Posterior vena cava (tissue), 2 donors: ENCODE results near the gene GRIN1. TPM values are rescaled to one million over a fixed set of nuclear protein-coding genes. Genes with fewer than 3 reads are reported as not detected.

ENCODE experiments used
- DNase-seq: peaks from one replicate; pipeline ENCODE4 v3.0.0-alpha.2; 2020; ENCODE audit warnings: low spot score
- intact Hi-C, 2 donors: fragments of 100-400 bp; cut with DNase I; formaldehyde crosslinking; loops; one replicate each; pipeline versions ENCODE4 v1.14.1 to v1.14.2; 2022 to 2023
- long read RNA-seq, 2 donors: library from polyadenylated mRNA; unstranded; transcript quantifications; one replicate each; pipeline ENCODE4 v2.0.0, GENCODE V29; 2020 to 2021
- total RNA-seq, 2 donors: library from RNA; stranded (reverse); fragmentation: NEBNext Ultra II Directional; extraction: Animal tissue kit (Norgen Biotek cat#: 25700); gene quantifications; one replicate each; pipeline ENCODE4 v1.2.1, GENCODE V29; 2021
- donor health status: DM: yes; HTN: yes; CAD: no.
- donor health status: DM: yes; HTN: yes; CAD: no.

The GRIN1 gene
- not detected for total RNA-seq
- long read RNA-seq, donor 1 = 0 reads
- long read RNA-seq, donor 2 = 0 reads

- intact Hi-C loops = no loop called here
- DNase-seq = no peak
Observed at GRCh38 chr9:137138722-137139467, at the start of gene GRIN1. TSS of gene GRIN1 (plus strand) at chr9:137139154. CDS start at chr9:137139487, 333 bp downstream.

- no peak for DNase-seq
- intact Hi-C loops = no loop called here
Observed at GRCh38 chr9:137089232-137089947, 49.6 kb upstream of the GRIN1 start.

GRCh38 chr9:137095664-137096517, 43.1 kb upstream of the GRIN1 start:
- no peak for DNase-seq
- intact Hi-C loops = no loop called here

- DNase-seq = no peak
- intact Hi-C loops = no loop called here
Observed at GRCh38 chr9:137096785-137097546, 42.0 kb upstream of the GRIN1 start.

GRCh38 chr9:137097761-137098462, 41.0 kb upstream of the GRIN1 start:
- DNase-seq = no peak
- intact Hi-C loops = no loop called here

GRCh38 chr9:137099231-137099630, 39.7 kb upstream of the GRIN1 start:
- intact Hi-C loops = no loop called here
- DNase-seq = no peak

GRCh38 chr9:137103206-137103999, 35.6 kb upstream of the GRIN1 start:
- intact Hi-C loops = no loop called here
- no peak for DNase-seq

GRCh38 chr9:137105814-137106661, 32.9 kb upstream of the GRIN1 start:
- DNase-seq = no peak

GRCh38 chr9:137106662-137107250, 32.2 kb upstream of the GRIN1 start:
- intact Hi-C loops = no loop called here
- peak; percentile 78 for DNase-seq

More at GRCh38 chr9:137105814-137106661, 32.9 kb upstream of the GRIN1 start:
- intact Hi-C loops = no loop called here

GRCh38 chr9:137107312-137107921, 31.5 kb upstream of the GRIN1 start:
- DNase-seq = no peak
- intact Hi-C loops = no loop called here

GRCh38 chr9:137107982-137108381, 31.0 kb upstream of the GRIN1 start:
- intact Hi-C loops = no loop called here
- peak; percentile 80 for DNase-seq

- peak; percentile 67 for DNase-seq
- intact Hi-C loops = no loop called here
Observed at GRCh38 chr9:137108608-137109249, 30.2 kb upstream of the GRIN1 start.

- intact Hi-C loops = loop anchor here in 1 of 2 donors (10.0 kb wide), 1 partner anchor 295 kb away; no protein-coding TSS in a partner anchor
- DNase-seq = peak; percentile 72
Observed at GRCh38 chr9:137109250-137110146, 29.5 kb upstream of the GRIN1 start.

GRCh38 chr9:137110147-137110910, 28.6 kb upstream of the GRIN1 start:
- no peak for DNase-seq
- intact Hi-C loops = loop anchor here in 1 of 2 donors (10.0 kb wide), 1 partner anchor 294 kb away; no protein-coding TSS in a partner anchor
